Keratinocyte (primary cell): ENCODE results near the gene NEK2. TPM values are rescaled to one million over a fixed set of nuclear protein-coding genes. Genes with fewer than 3 reads are reported as not detected.

ENCODE experiments used
- DNase-seq: peaks from one replicate; pipeline ENCODE4 v3.0.0-alpha.2; 2011; ENCODE audit warnings: low read depth, missing footprints, low spot score
- FAIRE-seq: peaks from 2 replicates; lab custom pipeline; 2011; peaks lifted over from hg19 to GRCh38; lab: Jason Lieb, UNC
- H2AFZ ChIP-seq: 2 replicates; pipeline ENCODE4 v1.6.0; 2012; ENCODE audit warnings: low read length, control low read depth, inconsistent platforms; ENCODE audit not compliant: control insufficient read depth
- H3K27ac ChIP-seq: 2 replicates; pipeline ENCODE4 v1.5.1; 2011; ENCODE audit warnings: low read length; ENCODE audit not compliant: control insufficient read depth, insufficient read depth
- H3K27me3 ChIP-seq: 3 replicates; pipeline ENCODE4 v1.6.0; 2011; ENCODE audit warnings: low read length; ENCODE audit not compliant: control insufficient read depth, insufficient read depth; ENCODE audit errors: extremely low read depth
- H3K36me3 ChIP-seq, 2 experiments: 2 replicates in 1 of 2; 3 replicates in 1 of 2; pipeline ENCODE4 v1.5.1; 2011; ENCODE audit warnings: low read length in 2 of 2, mild to moderate bottlenecking in 1 of 2; ENCODE audit not compliant: control insufficient read depth in 2 of 2, insufficient read depth in 2 of 2; ENCODE audit errors: extremely low read depth in 1 of 2
- H3K4me1 ChIP-seq: 3 replicates; pipeline ENCODE4 v1.5.1; 2011; ENCODE audit warnings: low read length; ENCODE audit not compliant: control insufficient read depth, insufficient read depth; ENCODE audit errors: extremely low read depth
- H3K4me2 ChIP-seq: 3 replicates; pipeline ENCODE4 v1.6.0; 2011; ENCODE audit warnings: low read depth, low read length; ENCODE audit not compliant: control insufficient read depth, insufficient read depth; ENCODE audit errors: extremely low read depth
- H3K4me3 ChIP-seq, 3 experiments: fragments of 200-600 bp in 1 of 3; sonication (generic) in 1 of 3; 2 replicates in 2 of 3; 3 replicates in 1 of 3; pipeline ENCODE4 v1.5.1; 2011 to 2016; ENCODE audit warnings: low read length in 3 of 3, mild to moderate bottlenecking in 3 of 3, control low read depth in 2 of 3, inconsistent platforms in 1 of 3, low read depth in 1 of 3, mixed read lengths in 1 of 3, mixed run types in 1 of 3, moderate library complexity in 1 of 3; ENCODE audit not compliant: control insufficient read depth in 2 of 3, insufficient read depth in 2 of 3; ENCODE audit errors: extremely low read depth in 1 of 3
- H3K79me2 ChIP-seq: 2 replicates; pipeline ENCODE4 v1.6.0; 2012; ENCODE audit warnings: low read length; ENCODE audit not compliant: control insufficient read depth, insufficient read depth
- H3K9ac ChIP-seq: 3 replicates; pipeline ENCODE4 v1.6.0; 2011; ENCODE audit warnings: low read length; ENCODE audit not compliant: control insufficient read depth, insufficient read depth; ENCODE audit errors: extremely low read depth
- H3K9me1 ChIP-seq: 3 replicates; pipeline ENCODE4 v1.6.0; 2011; ENCODE audit warnings: low read length; ENCODE audit not compliant: control insufficient read depth, insufficient read depth; ENCODE audit errors: extremely low read depth
- H3K9me3 ChIP-seq: 2 replicates; pipeline ENCODE4 v1.5.1; 2012; ENCODE audit warnings: low read depth, low read length; ENCODE audit not compliant: control insufficient read depth
- H4K20me1 ChIP-seq: 3 replicates; pipeline ENCODE4 v1.6.0; 2011; ENCODE audit warnings: low read length; ENCODE audit not compliant: control insufficient read depth, insufficient read depth; ENCODE audit errors: extremely low read depth
- CTCF ChIP-seq, 3 experiments: IDR thresholded peaks in 1 of 3; conservative IDR thresholded peaks in 1 of 3; optimal IDR thresholded peaks in 1 of 3; 2 replicates in 2 of 3; 3 replicates in 1 of 3; pipeline versions ENCODE3 to v1.5.1; 2011; ENCODE audit warnings: low read length in 3 of 3, mild to moderate bottlenecking in 3 of 3, moderate library complexity in 2 of 3, control low read depth in 1 of 3, inconsistent platforms in 1 of 3; ENCODE audit not compliant: insufficient read depth in 2 of 3; ENCODE audit errors: extremely low read depth in 1 of 3
- EZH2 ChIP-seq: IDR thresholded peaks from one replicate; pipeline ENCODE4 v1.6.1; 2012; ENCODE audit warnings: inconsistent platforms, mild to moderate bottlenecking, low read length, moderate library complexity
- dilution Hi-C: fragments of 300-500 bp; cut with MboI; formaldehyde crosslinking; loops from one replicate; pipeline ENCODE4 v1.7.0; 2020; ENCODE audit warnings: low sequenced_read_pairs; ENCODE audit not compliant: extremely low pct_ligation_motif_present
- polyA plus RNA-seq, 5 experiments: library from polyadenylated mRNA; depleted of rRNA in 3 of 5; stranded (reverse) in 3 of 5; stranded (forward) in 1 of 5; unstranded in 1 of 5; fragments of >200 nt; gene quantifications; 1 replicate in 1 of 5; 2 replicates in 3 of 5; 3 replicates in 1 of 5; pipeline versions ENCODE4 v1.2.1 to v1.2.3, GENCODE V29; 2011 to 2012; ENCODE audit warnings: missing spikeins in 2 of 5, low read depth in 1 of 5, low replicate concordance in 1 of 5

NEK2 gene
- polyA plus RNA-seq, 1 donor (not counting 4 experiments of a cell fraction or from before 2014, with no cell fraction given) = 10.8 TPM

GRCh38 chr1:211713231-211713630, 37.8 kb upstream of the NEK2 start:
- no peaks in the 10 kb centered on the region for H3K4me1 ChIP-seq
- H3K9me3 ChIP-seq = no peaks in the 10 kb centered on the region
- no peak overlapping the region for H3K4me3 ChIP-seq
- no peaks in the 10 kb centered on the region for H4K20me1 ChIP-seq
- H3K27ac ChIP-seq = no peak overlapping the region
- H3K27me3 ChIP-seq = no peaks in the 10 kb centered on the region
- no peaks in the 10 kb centered on the region for H3K9me1 ChIP-seq
- no peak for FAIRE-seq
- no peaks in the 10 kb centered on the region for H3K79me2 ChIP-seq
- TF ChIP-seq EZH2 (no peak), CTCF (optimal IDR thresholded peaks at IDR 0.05 in 1 of 3, IDR thresholded peaks at IDR 0.05 in 1 of 3, conservative IDR thresholded peaks at IDR 0.05 in 1 of 3; ENCODE audit: extremely low read depth in 1 of 3, insufficient read depth in 2 of 3, low read length in 3 of 3) (no peak)
- H3K4me2 ChIP-seq = no peak overlapping the region
- H2AFZ ChIP-seq = no peak overlapping the region
- no peaks in the 10 kb centered on the region for H3K36me3 ChIP-seq
- no peak for DNase-seq
- H3K9ac ChIP-seq = no peak overlapping the region
- dilution Hi-C loops = no loop called here

- dilution Hi-C loops = no loop called here
- H3K9ac ChIP-seq = no peak overlapping the region
- H3K4me3 ChIP-seq = no peak overlapping the region
- H2AFZ ChIP-seq = peak overlapping the region; percentile 63
- TF ChIP-seq CTCF (optimal IDR thresholded peaks at IDR 0.05 in 1 of 3, IDR thresholded peaks at IDR 0.05 in 1 of 3, conservative IDR thresholded peaks at IDR 0.05 in 1 of 3; ENCODE audit: extremely low read depth in 1 of 3, insufficient read depth in 2 of 3, low read length in 3 of 3) = no peak
- TF ChIP-seq EZH2 = no peak
- H3K79me2 ChIP-seq = no peaks in the 10 kb centered on the region
- H3K27me3 ChIP-seq = no peaks in the 10 kb centered on the region
- DNase-seq (no peak), FAIRE-seq (no peak)
- no peak overlapping the region for H3K27ac ChIP-seq
- peaks cover 5% of the 10 kb centered on the region for H3K4me1 ChIP-seq
- H3K4me2 ChIP-seq = peak overlapping the region; percentile 53
- H4K20me1 ChIP-seq = no peaks in the 10 kb centered on the region
- no peaks in the 10 kb centered on the region for H3K36me3 ChIP-seq
- H3K9me3 ChIP-seq = no peaks in the 10 kb centered on the region
- no peaks in the 10 kb centered on the region for H3K9me1 ChIP-seq
Measured at GRCh38 chr1:211711315-211711705, 35.9 kb upstream of the NEK2 start.
